Astrocyte (in vitro differentiated cells and primary cell): ENCODE data around the gene SCTR.

Source experiments
- EZH2 ChIP-seq: IDR thresholded peaks from 2 replicates; pipeline ENCODE4 v1.6.1; 2012; ENCODE audit warnings: mild to moderate bottlenecking, low read length, inconsistent platforms; ENCODE audit not compliant: insufficient read depth
- TF ChIP-seq, protein P1 (sequence below): IDR thresholded peaks from 2 replicates; pipeline ENCODE4 v1.5.1; 2011; ENCODE audit warnings: low read depth, mild to moderate bottlenecking, inconsistent platforms, low read length, moderate library complexity; ENCODE audit not compliant: insufficient read depth

DNA sequence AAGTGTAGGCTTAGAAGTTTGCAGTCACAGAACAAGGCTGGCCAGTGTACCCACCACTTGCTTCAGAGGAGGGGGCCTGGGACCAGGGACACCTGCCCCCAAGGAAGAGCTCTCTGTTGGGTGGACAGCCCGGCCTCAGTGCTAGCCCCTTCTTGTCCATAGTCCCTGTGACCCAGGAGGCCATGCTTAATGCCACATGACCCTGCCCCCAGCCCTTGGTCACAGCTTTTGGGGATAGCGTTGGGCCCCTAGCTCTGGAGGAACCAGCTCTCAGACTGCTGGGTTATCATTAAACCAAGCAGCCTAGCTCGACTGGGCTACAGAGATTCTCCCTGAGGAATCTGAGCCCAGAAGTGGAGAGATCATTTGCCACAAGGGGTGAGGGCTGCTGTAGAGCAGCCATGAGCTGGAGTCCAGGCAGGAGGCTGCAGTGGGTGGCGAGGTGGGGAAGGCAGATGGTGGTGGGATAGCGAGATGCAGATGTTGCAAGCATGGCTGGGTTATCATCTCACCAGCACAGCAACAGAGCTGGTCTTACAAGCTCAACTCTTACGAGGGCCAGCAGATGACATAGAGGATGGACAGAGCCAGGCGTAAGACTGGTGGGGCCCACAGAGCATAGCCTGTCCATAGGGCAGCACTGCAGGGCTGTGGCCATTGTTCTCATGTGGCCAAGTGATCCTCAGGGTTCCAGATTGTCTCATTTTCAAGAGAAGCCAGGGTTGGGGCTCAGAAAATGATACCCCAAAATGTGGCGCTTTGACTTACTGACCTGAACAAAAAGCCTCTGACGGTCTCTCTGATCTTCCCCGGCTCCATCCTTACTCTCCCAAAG lies 99.8 kb downstream of the SCTR start:
- TF ChIP-seq, protein P1, sequence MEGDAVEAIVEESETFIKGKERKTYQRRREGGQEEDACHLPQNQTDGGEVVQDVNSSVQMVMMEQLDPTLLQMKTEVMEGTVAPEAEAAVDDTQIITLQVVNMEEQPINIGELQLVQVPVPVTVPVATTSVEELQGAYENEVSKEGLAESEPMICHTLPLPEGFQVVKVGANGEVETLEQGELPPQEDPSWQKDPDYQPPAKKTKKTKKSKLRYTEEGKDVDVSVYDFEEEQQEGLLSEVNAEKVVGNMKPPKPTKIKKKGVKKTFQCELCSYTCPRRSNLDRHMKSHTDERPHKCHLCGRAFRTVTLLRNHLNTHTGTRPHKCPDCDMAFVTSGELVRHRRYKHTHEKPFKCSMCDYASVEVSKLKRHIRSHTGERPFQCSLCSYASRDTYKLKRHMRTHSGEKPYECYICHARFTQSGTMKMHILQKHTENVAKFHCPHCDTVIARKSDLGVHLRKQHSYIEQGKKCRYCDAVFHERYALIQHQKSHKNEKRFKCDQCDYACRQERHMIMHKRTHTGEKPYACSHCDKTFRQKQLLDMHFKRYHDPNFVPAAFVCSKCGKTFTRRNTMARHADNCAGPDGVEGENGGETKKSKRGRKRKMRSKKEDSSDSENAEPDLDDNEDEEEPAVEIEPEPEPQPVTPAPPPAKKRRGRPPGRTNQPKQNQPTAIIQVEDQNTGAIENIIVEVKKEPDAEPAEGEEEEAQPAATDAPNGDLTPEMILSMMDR: no peak
- no peak for TF ChIP-seq EZH2
